ENCODE measurements around the gene MAPKAPK2. TPM values are rescaled to one million over a fixed set of nuclear protein-coding genes. Genes with fewer than 3 reads are reported as not detected.

The MAPKAPK2 gene
- total RNA-seq, 2 donors from 2014 or later = 104 to 115 TPM

DNA sequence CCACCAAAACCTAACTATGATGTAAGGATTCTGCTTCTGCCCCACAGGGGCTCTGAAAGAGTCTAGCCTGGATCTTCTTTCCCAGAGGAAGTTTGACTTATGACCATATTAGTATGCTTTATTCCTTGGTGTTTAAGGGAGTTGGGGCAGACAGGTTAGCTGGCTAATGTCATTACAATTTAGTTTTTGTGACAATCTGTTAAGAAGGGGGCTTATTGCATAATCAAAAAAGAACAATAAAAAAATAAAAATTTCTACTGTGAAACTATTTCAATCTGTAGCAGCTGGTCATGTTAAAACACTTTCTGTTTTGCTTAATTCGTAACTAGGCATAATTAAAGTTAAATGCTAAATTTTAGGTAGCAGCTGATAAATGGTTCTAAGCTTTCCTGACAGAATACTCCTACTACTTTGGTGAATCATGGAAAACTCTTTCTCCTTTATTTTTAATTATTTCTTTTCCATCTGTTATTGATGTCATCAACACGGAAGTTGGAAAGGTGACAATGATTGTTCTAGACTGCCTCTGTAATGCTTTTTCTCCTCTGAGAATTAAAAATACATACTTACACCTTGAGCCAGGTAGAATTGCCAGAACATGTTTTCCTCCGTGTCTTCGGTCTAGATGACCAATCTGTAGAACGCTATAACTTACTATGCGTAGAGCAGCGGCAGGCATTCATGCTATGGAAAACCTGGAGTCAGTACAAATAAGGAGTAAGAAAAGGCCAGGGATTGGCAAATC is 30.8 kb upstream of the MAPKAPK2 start:
- DNase-seq (ENCODE audit: low spot score) (no peak), ATAC-seq (no peak)
- Mint-ChIP-seq H3K36me3 (no peaks in the 10 kb centered on the region), H3K27ac (no peak overlapping the region), H3K4me1 (ENCODE audit: low read depth in 2 of 2) (peaks cover 7 to 10% of the 10 kb centered on the region in 2 donors), H3K9me3 (no peaks in the 10 kb centered on the region), H3K27me3 (peaks cover 14 to 18% of the 10 kb centered on the region in 2 donors), H3K4me3 (no peak overlapping the region)

DNA sequence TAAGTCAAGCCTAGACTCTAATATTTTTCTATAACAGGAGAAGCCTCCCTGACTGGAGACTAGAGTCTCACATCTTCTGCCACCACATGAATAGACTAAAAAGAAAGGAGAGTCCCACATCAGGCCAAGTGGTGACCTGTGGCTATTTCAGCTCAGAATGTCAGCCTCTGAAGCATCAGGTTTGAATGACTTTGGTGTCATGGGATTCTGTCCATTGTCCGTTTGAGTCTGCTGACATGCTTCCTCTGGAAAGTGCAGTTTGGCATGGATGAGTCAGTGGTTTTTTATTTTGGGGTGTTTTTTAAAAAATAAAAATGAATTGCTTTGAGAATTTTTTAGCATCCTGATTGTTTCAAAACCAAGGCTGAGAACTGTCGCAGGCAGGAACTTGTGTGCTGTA is 29.9 kb upstream of the MAPKAPK2 start:
- DNase-seq (ENCODE audit: low spot score) (no peak), ATAC-seq (no peak)
- Mint-ChIP-seq H3K27me3 (peaks cover 14 to 18% of the 10 kb centered on the region in 2 donors), H3K9me3 (no peaks in the 10 kb centered on the region), H3K4me1 (ENCODE audit: low read depth in 2 of 2) (peaks cover 7 to 10% of the 10 kb centered on the region in 2 donors), H3K27ac (no peak overlapping the region), H3K4me3 (no peak overlapping the region), H3K36me3 (no peaks in the 10 kb centered on the region)

DNA sequence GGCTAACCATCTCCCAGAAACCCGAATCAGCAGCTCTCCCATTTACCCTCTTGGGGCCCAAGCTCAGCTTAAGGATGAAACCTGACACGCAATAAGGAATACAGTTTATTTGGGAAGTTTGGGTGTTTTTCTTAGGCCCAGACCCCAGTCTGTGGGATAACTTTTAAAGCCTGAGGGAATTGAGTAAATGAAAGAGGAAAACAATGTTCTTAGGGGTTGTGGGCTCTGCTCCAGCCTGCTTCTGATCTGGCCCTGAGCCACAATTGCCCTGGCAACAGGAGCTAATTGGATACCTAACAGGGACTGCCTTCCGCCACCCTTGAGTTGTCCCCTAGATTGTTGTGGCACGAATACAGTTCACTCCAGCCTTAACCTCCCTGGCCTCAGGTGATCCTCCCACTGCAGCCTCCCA is 29.2 kb upstream of the MAPKAPK2 start:
- H3K27ac Mint-ChIP-seq = no peak overlapping the region
- H3K4me3 Mint-ChIP-seq = no peak overlapping the region
- no peak for DNase-seq (ENCODE audit: low spot score)
- H3K9me3 Mint-ChIP-seq = no peaks in the 10 kb centered on the region
- H3K27me3 Mint-ChIP-seq = peaks cover 14 to 18% of the 10 kb centered on the region in 2 donors
- H3K4me1 Mint-ChIP-seq (ENCODE audit: low read depth in 2 of 2) = peaks cover 7 to 10% of the 10 kb centered on the region in 2 donors
- no peak for ATAC-seq
- H3K36me3 Mint-ChIP-seq = no peaks in the 10 kb centered on the region

DNA sequence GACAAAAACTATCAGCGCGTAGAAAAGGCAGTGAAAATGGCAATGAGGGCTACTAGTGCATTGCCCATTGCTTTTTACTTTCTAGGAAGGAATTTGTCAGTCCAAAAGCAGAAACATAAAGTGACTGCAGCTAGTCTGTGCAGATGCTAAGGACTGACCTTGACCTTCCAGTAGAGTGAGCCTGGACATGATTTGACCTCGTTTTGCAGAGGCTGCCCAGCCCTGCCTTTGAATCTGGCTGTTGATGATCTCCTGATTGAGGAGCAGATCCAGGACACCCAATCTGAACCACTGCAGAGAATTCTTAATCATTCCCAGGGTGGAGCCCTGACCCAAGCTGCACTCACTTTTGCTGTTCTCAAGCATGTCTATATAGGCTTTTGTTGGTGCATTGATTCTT is 27.8 kb upstream of the MAPKAPK2 start:
- no peak overlapping the region for H3K4me3 Mint-ChIP-seq
- no peaks in the 10 kb centered on the region for H3K36me3 Mint-ChIP-seq
- DNase-seq (ENCODE audit: low spot score) (no peak), ATAC-seq (no peak)
- H3K27me3 Mint-ChIP-seq = peaks cover 19 to 22% of the 10 kb centered on the region in 2 donors
- no peaks in the 10 kb centered on the region for H3K9me3 Mint-ChIP-seq
- H3K27ac Mint-ChIP-seq = no peak overlapping the region
- H3K4me1 Mint-ChIP-seq (ENCODE audit: low read depth in 2 of 2) = peaks cover 7 to 10% of the 10 kb centered on the region in 2 donors

DNA sequence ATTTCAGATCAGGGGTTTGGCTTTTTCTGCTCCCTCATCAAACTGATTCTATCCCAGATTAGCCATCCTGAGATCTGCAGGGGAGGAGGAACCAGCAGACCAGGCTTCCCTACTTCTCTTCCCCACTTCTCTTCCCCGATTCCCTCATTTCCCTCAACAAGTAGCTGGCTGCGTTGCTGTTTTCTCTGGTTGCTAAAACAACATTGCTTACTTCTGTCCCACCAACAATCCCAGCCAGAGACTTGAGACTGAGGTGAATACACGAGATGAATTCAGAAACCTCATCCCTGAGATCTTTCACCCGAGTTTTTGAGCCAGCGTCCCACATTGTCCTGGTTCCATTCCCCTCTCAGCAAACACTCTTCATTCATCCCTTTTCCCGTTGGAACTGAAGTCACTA is 27.0 kb upstream of the MAPKAPK2 start:
- Mint-ChIP-seq H3K4me3 (no peak overlapping the region), H3K27ac (peak overlapping the region in 1 of 2 donors; percentile 2), H3K27me3 (peaks cover 24 to 26% of the 10 kb centered on the region in 2 donors), H3K9me3 (no peaks in the 10 kb centered on the region), H3K36me3 (no peaks in the 10 kb centered on the region), H3K4me1 (ENCODE audit: low read depth in 2 of 2) (peaks cover 14 to 16% of the 10 kb centered on the region in 2 donors)
- DNase-seq (ENCODE audit: low spot score) (no peak), ATAC-seq (no peak)

DNA sequence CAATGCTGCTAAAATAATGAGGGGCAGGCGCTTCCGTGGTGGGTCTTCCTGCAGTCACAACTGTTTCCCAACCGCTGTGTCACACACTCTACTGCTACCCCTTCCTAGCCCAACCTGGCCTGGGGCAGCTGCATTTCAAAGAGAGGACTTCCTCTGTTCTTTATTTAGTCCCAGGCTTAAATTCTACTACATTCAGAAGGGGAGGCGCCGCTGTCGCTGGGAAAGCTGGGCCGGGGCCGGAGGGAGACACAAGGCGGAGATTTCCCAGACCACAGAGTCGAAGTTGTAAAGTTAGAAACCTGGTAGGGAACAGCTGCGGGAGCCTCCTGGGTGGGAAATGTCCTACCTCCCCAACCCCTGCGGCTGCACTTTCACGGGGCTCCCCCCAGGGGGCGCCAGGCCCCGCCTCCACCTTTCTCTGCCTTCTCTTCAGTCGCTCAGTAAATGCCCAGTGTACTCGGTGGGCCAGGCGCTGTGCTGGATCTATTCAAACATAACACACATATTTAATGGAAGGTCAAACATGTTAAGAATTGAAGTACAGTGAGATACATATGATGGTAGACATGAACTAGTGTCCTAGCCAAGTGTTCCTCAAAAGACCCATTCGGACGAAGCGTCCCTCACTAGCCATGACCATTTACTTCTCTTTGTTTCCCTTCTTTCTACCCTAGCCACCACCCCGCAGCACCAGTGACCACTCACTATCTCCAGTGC is 26.3 kb upstream of the MAPKAPK2 start:
- H3K4me3 Mint-ChIP-seq = no peak overlapping the region

DNA sequence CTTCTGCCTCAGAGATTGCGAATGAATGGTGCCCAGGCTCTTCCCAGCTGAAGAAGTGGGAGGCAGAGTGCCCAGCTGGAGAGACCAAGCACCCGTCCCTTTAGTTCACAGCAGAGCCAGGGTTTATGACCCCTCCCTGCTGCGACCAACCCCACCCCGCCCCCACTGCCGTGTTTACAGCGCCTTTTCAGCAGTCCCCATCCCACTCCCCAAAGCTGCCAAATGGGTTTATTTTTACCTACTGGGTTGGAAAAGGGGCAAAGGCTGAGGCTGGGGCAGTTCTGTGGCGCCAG is 25.8 kb upstream of the MAPKAPK2 start:
- Mint-ChIP-seq H3K36me3 (no peaks in the 10 kb centered on the region), H3K4me3 (no peak overlapping the region), H3K27me3 (peaks cover 27 to 28% of the 10 kb centered on the region in 2 donors), H3K4me1 (ENCODE audit: low read depth in 2 of 2) (peaks cover 23 to 25% of the 10 kb centered on the region in 2 donors), H3K9me3 (no peaks in the 10 kb centered on the region), H3K27ac (no peak overlapping the region)
- DNase-seq (ENCODE audit: low spot score) (no peak), ATAC-seq (no peak)

More for the DNA sequence above, 26.3 kb upstream of the MAPKAPK2 start:
- Mint-ChIP-seq H3K4me1 (ENCODE audit: low read depth in 2 of 2) (peaks cover 21 to 22% of the 10 kb centered on the region in 2 donors), H3K9me3 (no peaks in the 10 kb centered on the region), H3K36me3 (no peaks in the 10 kb centered on the region), H3K27ac (peak overlapping the region in 1 of 2 donors; percentile 2), H3K27me3 (peaks cover 27 to 28% of the 10 kb centered on the region in 2 donors)
- DNase-seq (ENCODE audit: low spot score) = peak; percentile 71
- ATAC-seq = peak; percentile 75 to 76

DNA sequence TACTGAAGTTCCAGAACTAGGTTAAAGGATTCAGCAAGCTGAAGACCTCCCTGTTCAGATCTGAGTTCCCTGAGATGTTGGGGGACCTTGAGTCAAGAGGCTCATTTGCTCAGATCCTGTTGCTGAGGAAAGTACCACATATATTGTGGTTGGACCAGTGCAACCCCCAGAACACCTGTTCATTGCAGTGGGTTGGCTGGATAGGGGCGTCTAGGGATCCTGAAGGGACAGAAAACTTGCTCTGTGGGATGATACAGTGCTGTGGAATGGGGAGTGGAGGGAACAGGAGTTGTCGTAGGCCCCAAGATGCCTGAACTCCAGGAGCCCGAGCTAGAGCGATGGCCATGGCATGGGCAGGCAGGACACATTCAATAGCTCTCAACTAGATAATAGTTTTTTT is 24.6 kb upstream of the MAPKAPK2 start:
- ATAC-seq (no peak), DNase-seq (ENCODE audit: low spot score) (no peak)
- H3K27me3 Mint-ChIP-seq = peaks cover 27 to 28% of the 10 kb centered on the region in 2 donors
- peaks cover 30% of the 10 kb centered on the region in 2 donors for H3K4me1 Mint-ChIP-seq (ENCODE audit: low read depth in 2 of 2)
- no peak overlapping the region for H3K4me3 Mint-ChIP-seq
- no peaks in the 10 kb centered on the region for H3K36me3 Mint-ChIP-seq
- H3K27ac Mint-ChIP-seq = no peak overlapping the region
- no peaks in the 10 kb centered on the region for H3K9me3 Mint-ChIP-seq

DNA sequence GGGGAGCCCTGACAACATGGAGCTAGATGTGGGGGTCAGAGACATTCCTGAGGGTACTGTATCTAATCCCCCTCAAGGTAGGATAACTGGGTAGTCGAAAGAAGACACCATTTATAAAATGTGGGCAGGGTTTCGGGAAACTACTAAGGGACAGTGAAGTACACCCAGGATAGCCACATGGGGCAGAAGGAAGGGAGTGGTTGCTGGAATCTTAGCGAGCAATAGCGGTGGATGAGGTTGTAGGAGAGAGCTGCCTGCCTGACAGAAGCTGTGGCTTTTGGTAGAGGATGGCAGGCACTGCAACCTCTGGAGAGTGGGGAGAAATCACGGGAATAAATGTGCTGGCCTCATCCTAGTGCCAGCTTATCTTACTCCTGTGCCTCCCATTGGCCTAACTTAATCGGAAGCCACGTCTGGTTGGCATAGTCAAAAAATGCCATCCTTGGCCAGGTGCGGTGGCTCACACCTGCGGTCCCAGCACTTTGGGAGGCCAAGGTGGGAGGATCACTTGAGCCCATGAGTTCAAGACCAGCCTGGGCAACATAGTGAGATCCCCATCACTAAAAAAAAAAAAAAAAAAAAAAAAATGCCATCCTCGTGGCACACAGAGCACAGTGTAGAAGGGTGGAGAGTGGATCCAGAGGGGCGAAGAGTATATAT is 23.4 kb upstream of the MAPKAPK2 start:
- Mint-ChIP-seq H3K9me3 (no peaks in the 10 kb centered on the region), H3K4me1 (ENCODE audit: low read depth in 2 of 2) (peaks cover 30% of the 10 kb centered on the region in 2 donors), H3K27me3 (peaks cover 27 to 28% of the 10 kb centered on the region in 2 donors), H3K36me3 (no peaks in the 10 kb centered on the region), H3K27ac (peak overlapping the region; percentile 17 to 35), H3K4me3 (no peak overlapping the region)
- DNase-seq (ENCODE audit: low spot score) = no peak
- no peak for ATAC-seq

DNA sequence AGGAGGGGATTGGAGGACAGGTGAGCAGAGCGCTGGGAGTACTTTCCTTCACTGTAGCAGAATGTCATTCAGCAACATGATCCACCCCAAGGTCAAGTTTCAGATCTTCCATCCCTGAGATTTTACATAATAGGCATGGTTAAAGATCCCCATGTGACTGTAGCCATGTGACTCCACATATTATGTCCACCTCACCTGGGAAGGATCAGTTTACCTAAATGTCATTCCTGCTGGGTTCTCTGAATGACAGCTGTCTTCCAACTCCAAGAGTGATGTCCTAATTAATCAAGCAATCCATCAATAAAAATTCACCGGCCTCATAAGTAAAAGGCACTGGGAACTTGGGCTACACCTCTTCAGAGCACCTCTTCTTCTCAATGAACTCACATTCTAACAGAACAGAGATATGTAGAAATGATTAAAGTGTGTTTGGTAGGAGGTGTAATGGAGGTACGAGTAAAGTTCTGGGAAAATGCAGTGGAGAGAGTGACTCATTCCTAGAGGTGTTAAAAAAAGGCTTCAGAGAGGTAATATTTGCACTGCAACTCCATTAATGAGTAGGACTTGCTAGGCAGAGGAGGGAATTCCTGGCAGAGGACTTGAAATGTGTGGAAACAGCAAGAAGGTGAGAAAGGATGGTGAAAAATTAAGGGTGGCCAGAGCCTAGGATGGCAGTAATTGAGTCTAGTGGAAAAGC is 22.2 kb upstream of the MAPKAPK2 start:
- ATAC-seq (peak; percentile 11 to 46), DNase-seq (ENCODE audit: low spot score) (no peak)
- Mint-ChIP-seq H3K27me3 (peaks cover 19 to 22% of the 10 kb centered on the region in 2 donors), H3K4me1 (ENCODE audit: low read depth in 2 of 2) (peaks cover 30 to 32% of the 10 kb centered on the region in 2 donors), H3K36me3 (no peaks in the 10 kb centered on the region), H3K27ac (peak overlapping the region; percentile 0 to 1), H3K9me3 (no peaks in the 10 kb centered on the region), H3K4me3 (peak overlapping the region; percentile 60)

DNA sequence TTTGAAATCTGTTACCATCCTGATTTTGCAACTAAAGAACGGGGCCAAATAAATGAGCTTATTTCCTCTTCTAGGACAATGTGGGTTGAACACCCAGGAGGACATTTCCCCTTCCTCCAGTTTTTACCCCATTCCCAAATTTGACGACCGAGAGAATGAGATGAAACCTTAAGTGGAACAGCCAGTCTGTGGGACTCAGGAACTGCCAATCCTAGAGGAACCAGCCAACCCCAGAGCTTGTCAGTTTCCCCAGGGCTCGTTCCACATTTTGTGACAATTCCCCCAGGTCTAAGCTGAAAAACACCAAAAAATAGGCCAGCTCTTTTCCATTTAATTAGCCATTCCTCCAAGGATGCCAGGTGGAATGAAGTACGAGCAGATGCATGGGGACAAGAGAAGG is 21.3 kb upstream of the MAPKAPK2 start:
- no peaks in the 10 kb centered on the region for H3K9me3 Mint-ChIP-seq
- ATAC-seq = no peak
- peaks cover 31 to 39% of the 10 kb centered on the region in 2 donors for H3K4me1 Mint-ChIP-seq (ENCODE audit: low read depth in 2 of 2)
- H3K27ac Mint-ChIP-seq = peak overlapping the region; percentile 1 to 41
- H3K36me3 Mint-ChIP-seq = no peaks in the 10 kb centered on the region
- no peak overlapping the region for H3K4me3 Mint-ChIP-seq
- DNase-seq (ENCODE audit: low spot score) = no peak
- H3K27me3 Mint-ChIP-seq = peaks cover 14 to 17% of the 10 kb centered on the region in 2 donors

DNA sequence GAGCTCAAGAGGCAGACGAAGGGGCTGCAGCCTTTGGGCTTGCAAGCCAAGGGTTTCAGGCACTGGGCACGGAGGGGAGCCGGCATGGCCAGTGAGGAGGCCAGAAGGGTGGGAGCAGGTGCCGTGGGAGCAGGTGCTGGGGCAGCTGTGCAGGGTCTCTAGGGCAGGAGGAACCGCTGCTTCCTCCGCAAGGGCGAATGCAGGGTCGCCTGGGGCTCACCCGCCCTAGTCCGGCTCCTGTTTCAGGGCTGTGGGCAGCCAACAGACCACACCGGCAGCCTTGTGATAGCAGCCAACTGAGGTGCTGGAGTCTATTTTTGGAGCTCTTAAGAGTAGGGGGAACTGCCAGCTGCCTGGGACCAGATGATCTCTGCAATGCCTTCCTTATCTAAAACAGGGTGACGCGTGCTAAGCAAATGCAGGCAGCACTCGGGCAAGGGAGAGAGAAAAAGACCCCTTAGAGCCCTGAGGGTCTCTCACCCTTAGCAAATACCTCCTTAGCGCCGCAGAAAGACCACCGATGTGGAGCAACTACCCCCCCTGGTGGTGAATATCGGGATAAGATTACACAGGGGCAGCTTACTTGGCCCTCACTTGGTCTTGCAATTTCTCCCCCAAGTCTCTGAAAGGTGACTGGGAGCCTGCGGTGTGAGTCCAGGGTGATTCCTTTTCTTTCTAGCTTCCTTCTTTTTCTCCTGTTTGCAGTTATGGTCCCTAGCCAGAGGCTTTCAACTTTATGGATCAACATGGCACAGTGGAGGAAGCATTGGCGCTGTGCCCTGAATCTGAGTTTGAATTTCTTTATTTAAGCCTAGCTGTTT is 20.7 kb upstream of the MAPKAPK2 start:
- peak; percentile 75 to 79 for ATAC-seq
- Mint-ChIP-seq H3K27me3 (peaks cover 14% of the 10 kb centered on the region in 2 donors), H3K9me3 (no peaks in the 10 kb centered on the region), H3K4me3 (no peak overlapping the region), H3K36me3 (no peaks in the 10 kb centered on the region), H3K27ac (peak overlapping the region in 1 of 2 donors; percentile 41), H3K4me1 (ENCODE audit: low read depth in 2 of 2) (peaks cover 30 to 37% of the 10 kb centered on the region in 2 donors)
- DNase-seq (ENCODE audit: low spot score) = peak; percentile 74

DNA sequence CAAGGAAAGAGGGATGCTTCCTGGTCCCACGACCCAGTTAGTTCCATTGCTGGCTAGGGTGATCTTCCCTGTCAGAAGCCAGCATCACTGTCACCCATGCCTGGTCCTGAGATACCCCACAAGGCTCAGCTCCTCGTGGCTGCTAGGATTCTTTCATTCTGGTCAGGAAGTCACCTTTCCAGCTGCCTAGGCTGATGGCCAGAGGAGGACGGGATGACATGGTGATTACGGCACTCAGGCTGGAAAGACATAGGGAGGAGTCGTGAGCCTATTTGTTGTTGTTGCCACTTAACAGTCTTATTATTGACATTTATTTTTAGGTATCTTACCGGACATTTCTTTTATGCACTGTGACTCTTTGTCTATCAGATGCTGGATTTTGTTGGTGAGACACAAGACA is 20.0 kb upstream of the MAPKAPK2 start:
- Mint-ChIP-seq H3K27ac (no peak overlapping the region), H3K9me3 (no peaks in the 10 kb centered on the region), H3K4me3 (no peak overlapping the region), H3K4me1 (ENCODE audit: low read depth in 2 of 2) (peaks cover 30 to 37% of the 10 kb centered on the region in 2 donors), H3K27me3 (peaks cover 14% of the 10 kb centered on the region in 2 donors), H3K36me3 (no peaks in the 10 kb centered on the region)
- no peak for DNase-seq (ENCODE audit: low spot score)
- no peak for ATAC-seq

All from natural killer cell treated with Interleukin-12 subunit alpha and Interleukin-12 subunit beta and Interleukin-15 and Interleukin-18, amount 100 ng/mL, for 72 hours (primary cell).